ENCODE data around the gene NFATC2IP. TPM values are rescaled to one million over a fixed set of nuclear protein-coding genes. Genes with fewer than 3 reads are reported as not detected.
A peak's percentile ranks its signal among the peaks of the same experiment; 100 is the strongest.

Gene NFATC2IP
- total and polyA plus RNA-seq, 2 of the 13 experiments (the other 11 are each of a cell fraction or from before 2014, with no cell fraction given): 32.1 to 48.5 TPM

- TF ChIP-seq THAP11 (CRISPR knock-in tag; IDR thresholded peaks at IDR 0.05) (no peak), JARID2 (CRISPR knock-in tag; IDR thresholded peaks at IDR 0.05; ENCODE audit: insufficient replicate concordance) (no peak), SNAPC5 (CRISPR knock-in tag; IDR thresholded peaks at IDR 0.05; ENCODE audit: borderline replicate concordance) (no peak), ZSCAN21 (CRISPR knock-in tag; IDR thresholded peaks at IDR 0.05; ENCODE audit: borderline replicate concordance) (no peak), KDM6A (CRISPR knock-in tag; IDR thresholded peaks at IDR 0.05; ENCODE audit: low read depth) (0 out of 2 replicates have a peak, but pooled peaks have one; percentile 12), BHLHE40 (IDR thresholded peaks at IDR 0.05; ENCODE audit: low read length) (no peak), NFKB2 (CRISPR knock-in tag; IDR thresholded peaks at IDR 0.05; ENCODE audit: borderline replicate concordance) (no peak), ZNF382 (CRISPR knock-in tag; IDR thresholded peaks at IDR 0.05; ENCODE audit: borderline replicate concordance) (no peak), MED8 (CRISPR knock-in tag; IDR thresholded peaks at IDR 0.05; ENCODE audit: insufficient replicate concordance) (no peak), RFX5 (IDR thresholded peaks at IDR 0.05; ENCODE audit: low read depth, low read length) (no peak), ETV5 (CRISPR knock-in tag; IDR thresholded peaks at IDR 0.05; ENCODE audit: borderline replicate concordance) (peak; percentile 17; the same call in 1 of the 2 replicates), ATF1 (CRISPR knock-in tag; IDR thresholded peaks at IDR 0.05) (no peak), GATAD2A (CRISPR knock-in tag; IDR thresholded peaks at IDR 0.05) (no peak), FOSL1 (CRISPR knock-in tag; IDR thresholded peaks at IDR 0.05; ENCODE audit: borderline replicate concordance) (no peak), SOX6 (IDR thresholded peaks at IDR 0.05) (no peak), SOX6 (CRISPR knock-in tag; IDR thresholded peaks at IDR 0.05) (no peak), TEAD3 (CRISPR knock-in tag; optimal IDR thresholded peaks at IDR 0.05; ENCODE audit: borderline replicate concordance) (peak; percentile 40), CREM (IDR thresholded peaks at IDR 0.05) (no peak), CREM (CRISPR knock-in tag; IDR thresholded peaks at IDR 0.05) (no peak), SMC3 (IDR thresholded peaks at IDR 0.05; ENCODE audit: low read length) (peak; percentile 61), CSRNP1 (CRISPR knock-in tag; IDR thresholded peaks at IDR 0.05) (no peak), ZNF773 (CRISPR knock-in tag; IDR thresholded peaks at IDR 0.05; ENCODE audit: borderline replicate concordance) (no peak), NCOR1 (IDR thresholded peaks at IDR 0.05; ENCODE audit: borderline replicate concordance, low read length) (no peak), RAD21 (CRISPR knock-in tag; IDR thresholded peaks at IDR 0.05) (peak; percentile 62), ZNF816 (CRISPR knock-in tag; IDR thresholded peaks at IDR 0.05; ENCODE audit: borderline replicate concordance) (no peak), DZIP1 (CRISPR knock-in tag; IDR thresholded peaks at IDR 0.05) (no peak), KDM5B (CRISPR knock-in tag; IDR thresholded peaks at IDR 0.05; ENCODE audit: borderline replicate concordance) (no peak; the same call in 1 of the 2 replicates), SKIL (CRISPR knock-in tag; IDR thresholded peaks at IDR 0.05; ENCODE audit: borderline replicate concordance) (no peak)
Measured at GRCh38 chr16:28974007-28974436, 23.3 kb downstream of the NFATC2IP start (continued).

Data from HepG2 (cell line).